ENCODE data around the gene SMURF1. TPM values are rescaled to one million over a fixed set of nuclear protein-coding genes. Genes with fewer than 3 reads are reported as not detected.

SMURF1 gene
- total and polyA plus RNA-seq, 4 donors = 2.9 to 16.8 (median 5.9) TPM

GRCh38 chr7:99095698-99096097, 48.2 kb downstream of the SMURF1 start:
- H3K27ac ChIP-seq (ENCODE audit: low read depth in 1 of 2, low read length in 2 of 2) = peak overlapping the region; percentile 85 to 91
- H3K9me3 ChIP-seq (ENCODE audit: control insufficient read depth in 4 of 4, low read length in 3 of 4) = no peaks in the 10 kb centered on the region
- TF ChIP-seq CTCF (IDR thresholded peaks at IDR 0.05; ENCODE audit: low read depth, low read length, missing input control) (no peak), NR2F2 (IDR thresholded peaks at IDR 0.05) (peak; percentile 19), TAF1 (conservative IDR thresholded peaks at IDR 0.05) (no peak)
- TF ChIP-seq, protein P1, sequence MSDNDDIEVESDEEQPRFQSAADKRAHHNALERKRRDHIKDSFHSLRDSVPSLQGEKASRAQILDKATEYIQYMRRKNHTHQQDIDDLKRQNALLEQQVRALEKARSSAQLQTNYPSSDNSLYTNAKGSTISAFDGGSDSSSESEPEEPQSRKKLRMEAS (IDR thresholded peaks at IDR 0.05) = no peak
- H3K27me3 ChIP-seq (ENCODE audit: control insufficient read depth in 4 of 4, insufficient read depth in 4 of 4, low read length in 3 of 4) = no peaks in the 10 kb centered on the region
- no peak for DNase-seq (ENCODE audit: low spot score)
- no peaks in the 10 kb centered on the region for H3K36me3 ChIP-seq (ENCODE audit: control insufficient read depth in 4 of 4, insufficient read depth in 3 of 4, low read depth in 1 of 4, low read length in 3 of 4)
- 34% methylated on average over 3 of the region's 3 CpGs for WGBS
- peaks cover 5 to 63% (median 49%) of the 10 kb centered on the region in 4 donors for H3K4me1 ChIP-seq (ENCODE audit: control insufficient read depth in 4 of 4, insufficient read depth in 4 of 4, low read length in 3 of 4)
- H3K4me3 ChIP-seq (ENCODE audit: low read depth in 1 of 3, low read length in 3 of 3) = no peak overlapping the region
- H3K9ac ChIP-seq (ENCODE audit: low read depth in 1 of 2, low read length in 2 of 2) = peak overlapping the region in 1 of 2 donors; percentile 63

- Histone ChIP-seq H3K4me3 (ENCODE audit: low read depth in 1 of 3, low read length in 3 of 3) (no peak overlapping the region), H3K9me3 (ENCODE audit: control insufficient read depth in 4 of 4, low read length in 3 of 4) (no peaks in the 10 kb centered on the region), H3K9ac (ENCODE audit: low read depth in 1 of 2, low read length in 2 of 2) (no peak overlapping the region), H3K27ac (ENCODE audit: low read depth in 1 of 2, low read length in 2 of 2) (no peak overlapping the region), H3K4me1 (ENCODE audit: control insufficient read depth in 4 of 4, insufficient read depth in 4 of 4, low read length in 3 of 4) (peaks cover 5 to 59% (median 46%) of the 10 kb centered on the region in 4 donors), H3K27me3 (ENCODE audit: control insufficient read depth in 4 of 4, insufficient read depth in 4 of 4, low read length in 3 of 4) (no peaks in the 10 kb centered on the region), H3K36me3 (ENCODE audit: control insufficient read depth in 4 of 4, insufficient read depth in 3 of 4, low read depth in 1 of 4, low read length in 3 of 4) (no peaks in the 10 kb centered on the region)
- TF ChIP-seq EGR1 (IDR thresholded peaks at IDR 0.05; ENCODE audit: low read depth in 2 of 2) (no peak), TAF1 (conservative IDR thresholded peaks at IDR 0.05) (no peak), FOXA1 (IDR thresholded peaks at IDR 0.05) (no peak), HNF4A (conservative IDR thresholded peaks at IDR 0.05) (no peak), GABPA (IDR thresholded peaks at IDR 0.05 in 1 of 2, conservative IDR thresholded peaks at IDR 0.05 in 1 of 2) (no peak), SP1 (IDR thresholded peaks at IDR 0.05) (no peak), JUND (IDR thresholded peaks at IDR 0.05) (no peak), RAD21 (IDR thresholded peaks at IDR 0.05) (no peak), FOXA2 (IDR thresholded peaks at IDR 0.05) (no peak), HNF4G (IDR thresholded peaks at IDR 0.05) (no peak)
- TF ChIP-seq, protein P2, sequence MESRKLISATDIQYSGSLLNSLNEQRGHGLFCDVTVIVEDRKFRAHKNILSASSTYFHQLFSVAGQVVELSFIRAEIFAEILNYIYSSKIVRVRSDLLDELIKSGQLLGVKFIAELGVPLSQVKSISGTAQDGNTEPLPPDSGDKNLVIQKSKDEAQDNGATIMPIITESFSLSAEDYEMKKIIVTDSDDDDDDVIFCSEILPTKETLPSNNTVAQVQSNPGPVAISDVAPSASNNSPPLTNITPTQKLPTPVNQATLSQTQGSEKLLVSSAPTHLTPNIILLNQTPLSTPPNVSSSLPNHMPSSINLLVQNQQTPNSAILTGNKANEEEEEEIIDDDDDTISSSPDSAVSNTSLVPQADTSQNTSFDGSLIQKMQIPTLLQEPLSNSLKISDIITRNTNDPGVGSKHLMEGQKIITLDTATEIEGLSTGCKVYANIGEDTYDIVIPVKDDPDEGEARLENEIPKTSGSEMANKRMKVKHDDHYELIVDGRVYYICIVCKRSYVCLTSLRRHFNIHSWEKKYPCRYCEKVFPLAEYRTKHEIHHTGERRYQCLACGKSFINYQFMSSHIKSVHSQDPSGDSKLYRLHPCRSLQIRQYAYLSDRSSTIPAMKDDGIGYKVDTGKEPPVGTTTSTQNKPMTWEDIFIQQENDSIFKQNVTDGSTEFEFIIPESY (IDR thresholded peaks at IDR 0.05) = no peak
- no peak for DNase-seq (ENCODE audit: low spot score)
Observed at GRCh38 chr7:99094401-99094800, 49.5 kb downstream of the SMURF1 start.

DNA sequence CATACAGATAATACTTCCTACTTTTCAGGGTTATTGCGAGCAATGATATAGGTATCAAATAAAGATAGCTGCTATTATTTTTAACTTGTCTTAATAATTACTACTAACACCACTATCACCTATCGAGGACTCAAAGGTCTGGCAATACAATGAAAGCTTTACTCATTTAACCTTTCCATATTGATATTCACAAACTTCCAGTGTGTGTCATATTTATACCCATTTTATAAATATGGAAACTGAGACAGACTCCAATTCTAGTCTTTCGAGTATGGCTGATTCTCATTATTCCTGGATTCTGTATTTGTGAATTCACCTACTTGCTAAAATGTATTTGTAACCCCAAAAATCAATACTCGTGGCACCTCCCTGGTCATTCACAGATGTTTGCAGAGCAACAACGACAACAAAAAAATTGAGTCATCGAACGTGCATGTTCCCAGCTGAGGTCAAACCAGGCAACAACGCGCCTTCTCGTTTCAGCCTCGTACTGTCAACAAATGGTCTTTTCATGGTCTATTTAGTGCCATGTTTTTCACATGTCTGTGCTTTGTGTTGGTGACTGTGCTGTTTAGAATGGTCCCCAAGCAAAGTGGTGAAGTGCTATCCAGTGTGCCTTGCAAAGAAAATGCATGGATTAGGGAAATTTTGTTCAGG, 51.7 kb downstream of the SMURF1 start:
- WGBS = 41% methylated on average over 11 of the region's 11 CpGs
- TF ChIP-seq FOXA2 (IDR thresholded peaks at IDR 0.05) (peak; percentile 79), EGR1 (IDR thresholded peaks at IDR 0.05; ENCODE audit: low read depth in 2 of 2) (no peak), CTCF (IDR thresholded peaks at IDR 0.05; ENCODE audit: low read depth, low read length, missing input control) (no peak), FOXA1 (IDR thresholded peaks at IDR 0.05) (peak; percentile 32), ATF3 (IDR thresholded peaks at IDR 0.05) (peak; percentile 95), SP1 (IDR thresholded peaks at IDR 0.05) (peak; percentile 85), HNF4G (IDR thresholded peaks at IDR 0.05) (no peak), NR2F2 (IDR thresholded peaks at IDR 0.05) (no peak)
- TF ChIP-seq, protein P1 (IDR thresholded peaks at IDR 0.05) = peak; percentile 81
- TF ChIP-seq, protein P3, sequence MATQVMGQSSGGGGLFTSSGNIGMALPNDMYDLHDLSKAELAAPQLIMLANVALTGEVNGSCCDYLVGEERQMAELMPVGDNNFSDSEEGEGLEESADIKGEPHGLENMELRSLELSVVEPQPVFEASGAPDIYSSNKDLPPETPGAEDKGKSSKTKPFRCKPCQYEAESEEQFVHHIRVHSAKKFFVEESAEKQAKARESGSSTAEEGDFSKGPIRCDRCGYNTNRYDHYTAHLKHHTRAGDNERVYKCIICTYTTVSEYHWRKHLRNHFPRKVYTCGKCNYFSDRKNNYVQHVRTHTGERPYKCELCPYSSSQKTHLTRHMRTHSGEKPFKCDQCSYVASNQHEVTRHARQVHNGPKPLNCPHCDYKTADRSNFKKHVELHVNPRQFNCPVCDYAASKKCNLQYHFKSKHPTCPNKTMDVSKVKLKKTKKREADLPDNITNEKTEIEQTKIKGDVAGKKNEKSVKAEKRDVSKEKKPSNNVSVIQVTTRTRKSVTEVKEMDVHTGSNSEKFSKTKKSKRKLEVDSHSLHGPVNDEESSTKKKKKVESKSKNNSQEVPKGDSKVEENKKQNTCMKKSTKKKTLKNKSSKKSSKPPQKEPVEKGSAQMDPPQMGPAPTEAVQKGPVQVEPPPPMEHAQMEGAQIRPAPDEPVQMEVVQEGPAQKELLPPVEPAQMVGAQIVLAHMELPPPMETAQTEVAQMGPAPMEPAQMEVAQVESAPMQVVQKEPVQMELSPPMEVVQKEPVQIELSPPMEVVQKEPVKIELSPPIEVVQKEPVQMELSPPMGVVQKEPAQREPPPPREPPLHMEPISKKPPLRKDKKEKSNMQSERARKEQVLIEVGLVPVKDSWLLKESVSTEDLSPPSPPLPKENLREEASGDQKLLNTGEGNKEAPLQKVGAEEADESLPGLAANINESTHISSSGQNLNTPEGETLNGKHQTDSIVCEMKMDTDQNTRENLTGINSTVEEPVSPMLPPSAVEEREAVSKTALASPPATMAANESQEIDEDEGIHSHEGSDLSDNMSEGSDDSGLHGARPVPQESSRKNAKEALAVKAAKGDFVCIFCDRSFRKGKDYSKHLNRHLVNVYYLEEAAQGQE (IDR thresholded peaks at IDR 0.05) = peak; percentile 30

More for the DNA sequence above, 51.7 kb downstream of the SMURF1 start:
- Histone ChIP-seq H3K4me1 (ENCODE audit: control insufficient read depth in 4 of 4, insufficient read depth in 4 of 4, low read length in 3 of 4) (peaks cover 4 to 45% (median 34%) of the 10 kb centered on the region in 4 donors), H3K27ac (ENCODE audit: low read depth in 1 of 2, low read length in 2 of 2) (peak overlapping the region; percentile 5 to 65), H3K36me3 (ENCODE audit: control insufficient read depth in 4 of 4, insufficient read depth in 3 of 4, low read depth in 1 of 4, low read length in 3 of 4) (no peaks in the 10 kb centered on the region), H3K9me3 (ENCODE audit: control insufficient read depth in 4 of 4, low read length in 3 of 4) (no peaks in the 10 kb centered on the region), H3K27me3 (ENCODE audit: control insufficient read depth in 4 of 4, insufficient read depth in 4 of 4, low read length in 3 of 4) (no peaks in the 10 kb centered on the region), H3K4me3 (ENCODE audit: low read depth in 1 of 3, low read length in 3 of 3) (no peak overlapping the region), H3K9ac (ENCODE audit: low read depth in 1 of 2, low read length in 2 of 2) (no peak overlapping the region)
- DNase-seq (ENCODE audit: low spot score) = no peak
